Neural cell (in vitro differentiated cells): Measurements from ENCODE around the gene SMIM35. TPM values are rescaled to one million over a fixed set of nuclear protein-coding genes. Genes with fewer than 3 reads are reported as not detected.

Experiments
- H2AFZ ChIP-seq: fragments of 200-600, 300-800 bp; sonication (generic), shearing (Covaris generic); 2 replicates; pipeline ENCODE4 v1.6.0; 2014; ENCODE audit warnings: low read depth, mild to moderate bottlenecking, antibody characterized with exemption, low read length, moderate library complexity
- H3F3A ChIP-seq: fragments of 200-600 bp; shearing (Covaris generic); 2 replicates; pipeline ENCODE4 v1.6.1; 2016; ENCODE audit warnings: mild to moderate bottlenecking, moderate library complexity, mixed read lengths, antibody characterized with exemption, low read length; ENCODE audit not compliant: insufficient read depth, poor library complexity, severe bottlenecking
- H3K27ac ChIP-seq: fragments of 200-600, 300-800 bp; sonication (generic), shearing (Covaris generic); 2 replicates; pipeline ENCODE4 v1.5.1; 2014; ENCODE audit warnings: mild to moderate bottlenecking, low read length, moderate library complexity
- H3K27me3 ChIP-seq: fragments of 300-800, 200-600 bp; sonication (generic), shearing (Covaris generic); 2 replicates; pipeline ENCODE4 v1.6.0; 2014; ENCODE audit warnings: mild to moderate bottlenecking, low read depth, low read length, moderate library complexity; ENCODE audit not compliant: insufficient read depth
- H3K36me3 ChIP-seq: fragments of 300-800, 200-600 bp; sonication (generic), shearing (Covaris generic); 2 replicates; pipeline ENCODE4 v1.5.1; 2014; ENCODE audit warnings: mild to moderate bottlenecking, antibody characterized with exemption, low read length, moderate library complexity; ENCODE audit not compliant: insufficient read depth
- H3K4me2 ChIP-seq: fragments of 300-800, 200-600 bp; sonication (generic), shearing (Covaris generic); 2 replicates; pipeline ENCODE4 v1.6.0; 2014; ENCODE audit warnings: mild to moderate bottlenecking, low read length
- H3K4me3 ChIP-seq: fragments of 300-800, 200-600 bp; sonication (generic), shearing (Covaris generic); 2 replicates; pipeline ENCODE4 v1.5.1; 2014; ENCODE audit warnings: mild to moderate bottlenecking, low read length, moderate library complexity
- H3K79me2 ChIP-seq: fragments of 200-600 bp; shearing (Covaris generic); replicated peaks from 2 replicates; pipeline ENCODE4 v1.6.0; 2014; ENCODE audit warnings: mild to moderate bottlenecking, low read length, moderate library complexity; ENCODE audit not compliant: insufficient read depth
- H3K9ac ChIP-seq: fragments of 300-800, 200-600 bp; sonication (generic), shearing (Covaris generic); 2 replicates; pipeline ENCODE4 v1.6.1; 2016; ENCODE audit warnings: mild to moderate bottlenecking, low read length, mixed read lengths
- H3K9me2 ChIP-seq: fragments of 200-600 bp; shearing (Covaris generic); 2 replicates; pipeline ENCODE4 v1.6.1; 2016; ENCODE audit warnings: mild to moderate bottlenecking, low read length, mixed read lengths; ENCODE audit not compliant: insufficient read depth
- H3K9me3 ChIP-seq: fragments of 200-600, 300-800 bp; sonication (generic), shearing (Covaris generic); 2 replicates; pipeline ENCODE4 v1.6.1; 2016; ENCODE audit warnings: mild to moderate bottlenecking, mixed run types, low read length, moderate library complexity, mixed read lengths
- H4K20me1 ChIP-seq: fragments of 200-600 bp; shearing (Covaris generic); 2 replicates; pipeline ENCODE4 v1.6.1; 2016; ENCODE audit warnings: mild to moderate bottlenecking, mixed run types; ENCODE audit not compliant: insufficient read depth
- EP300 ChIP-seq: fragments of 450-650 bp; conservative IDR thresholded peaks from 2 replicates; pipeline ENCODE4 v1.6.1; 2014; ENCODE audit warnings: antibody characterized with exemption, mild to moderate bottlenecking, moderate library complexity; ENCODE audit not compliant: poor library complexity, severe bottlenecking
- EZH2 ChIP-seq: fragments of 200-600, 300-800 bp; shearing (Covaris generic), sonication (generic); IDR thresholded peaks from 2 replicates; pipeline ENCODE4 v1.6.1; 2014; ENCODE audit warnings: antibody characterized with exemption, low read length, borderline replicate concordance, mild to moderate bottlenecking; ENCODE audit not compliant: insufficient read depth, poor library complexity, severe bottlenecking
- MXI1 ChIP-seq: fragments of 450-650 bp; conservative IDR thresholded peaks from 2 replicates; pipeline ENCODE4 v1.6.1; 2014; ENCODE audit warnings: antibody characterized with exemption, mild to moderate bottlenecking; ENCODE audit not compliant: poor library complexity, severe bottlenecking
- POLR2AphosphoS5 ChIP-seq: IDR thresholded peaks from 2 replicates; pipeline ENCODE4 v1.6.1; 2012
- RAD21 ChIP-seq: fragments of 450-650 bp; conservative IDR thresholded peaks from 2 replicates; pipeline ENCODE4 v1.6.1; 2014; ENCODE audit warnings: antibody characterized with exemption, mild to moderate bottlenecking, moderate library complexity
- REST ChIP-seq: IDR thresholded peaks from 2 replicates; pipeline ENCODE4 v1.6.1; 2012; ENCODE audit warnings: borderline replicate concordance
- SMC3 ChIP-seq: fragments of 450-650 bp; conservative IDR thresholded peaks from 2 replicates; pipeline ENCODE4 v1.6.1; 2014; ENCODE audit warnings: antibody characterized with exemption, mild to moderate bottlenecking, moderate library complexity; ENCODE audit not compliant: poor library complexity
- TAF1 ChIP-seq: IDR thresholded peaks from 2 replicates; pipeline ENCODE4 v1.6.1; 2012; ENCODE audit warnings: low read depth
- polyA plus RNA-seq: library from polyadenylated mRNA; depleted of rRNA; stranded (reverse); fragments of >200 nt; gene quantifications from 2 replicates; pipeline ENCODE4 v1.2.3, GENCODE V29; 2014
- TF ChIP-seq, protein P1 (sequence below): fragments of 450-650 bp; IDR thresholded peaks from 2 replicates; pipeline ENCODE4 v1.5.1; 2014; ENCODE audit warnings: antibody characterized with exemption, mild to moderate bottlenecking, moderate library complexity; ENCODE audit not compliant: poor library complexity, severe bottlenecking

Gene SMIM35
- polyA plus RNA-seq, 1 donor from 2014 or later, result not detected

GRCh38 chr11:118004543-118005223, 82.1 kb downstream of the SMIM35 start:
- Histone ChIP-seq H3K9ac (no peak overlapping the region), H3K4me3 (no peak overlapping the region), H3K79me2 (no peaks in the 10 kb centered on the region), H3K4me2 (no peak overlapping the region), H3K9me2 (no peaks in the 10 kb centered on the region), H3K27me3 (no peaks in the 10 kb centered on the region), H3K36me3 (no peaks in the 10 kb centered on the region), H4K20me1 (no peaks in the 10 kb centered on the region), H3K9me3 (no peaks in the 10 kb centered on the region), H2AFZ (no peak overlapping the region), H3K27ac (no peak overlapping the region), H3F3A (no peaks in the 10 kb centered on the region)
- no peak for TF ChIP-seq RAD21
- no peak for TF ChIP-seq TAF1
- TF ChIP-seq MXI1, result no peak
- no peak for TF ChIP-seq POLR2AphosphoS5
- TF ChIP-seq, protein P1, sequence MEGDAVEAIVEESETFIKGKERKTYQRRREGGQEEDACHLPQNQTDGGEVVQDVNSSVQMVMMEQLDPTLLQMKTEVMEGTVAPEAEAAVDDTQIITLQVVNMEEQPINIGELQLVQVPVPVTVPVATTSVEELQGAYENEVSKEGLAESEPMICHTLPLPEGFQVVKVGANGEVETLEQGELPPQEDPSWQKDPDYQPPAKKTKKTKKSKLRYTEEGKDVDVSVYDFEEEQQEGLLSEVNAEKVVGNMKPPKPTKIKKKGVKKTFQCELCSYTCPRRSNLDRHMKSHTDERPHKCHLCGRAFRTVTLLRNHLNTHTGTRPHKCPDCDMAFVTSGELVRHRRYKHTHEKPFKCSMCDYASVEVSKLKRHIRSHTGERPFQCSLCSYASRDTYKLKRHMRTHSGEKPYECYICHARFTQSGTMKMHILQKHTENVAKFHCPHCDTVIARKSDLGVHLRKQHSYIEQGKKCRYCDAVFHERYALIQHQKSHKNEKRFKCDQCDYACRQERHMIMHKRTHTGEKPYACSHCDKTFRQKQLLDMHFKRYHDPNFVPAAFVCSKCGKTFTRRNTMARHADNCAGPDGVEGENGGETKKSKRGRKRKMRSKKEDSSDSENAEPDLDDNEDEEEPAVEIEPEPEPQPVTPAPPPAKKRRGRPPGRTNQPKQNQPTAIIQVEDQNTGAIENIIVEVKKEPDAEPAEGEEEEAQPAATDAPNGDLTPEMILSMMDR, result no peak
- TF ChIP-seq EZH2, result no peak
- no peak for TF ChIP-seq EP300
- no peak for TF ChIP-seq SMC3
- TF ChIP-seq REST, result no peak

DNA sequence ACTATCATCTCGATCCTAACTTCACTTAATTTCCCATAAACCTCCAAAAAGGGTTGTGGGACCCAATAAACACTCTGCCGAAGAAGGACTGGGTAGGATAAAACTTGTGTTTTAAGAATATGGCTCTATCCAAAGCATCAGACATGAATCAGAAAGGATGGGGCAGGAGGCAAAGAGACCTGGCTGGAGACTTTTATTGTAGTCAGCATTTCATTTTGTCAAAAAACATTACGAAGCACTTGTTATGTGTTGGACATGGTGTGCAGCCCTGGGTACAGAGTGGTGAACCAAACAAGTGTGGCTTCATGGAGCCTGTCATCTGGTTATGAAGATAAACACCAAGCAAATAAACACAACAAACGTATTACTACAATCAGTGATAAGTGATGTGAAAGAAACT, 83.3 kb downstream of the SMIM35 start:
- Histone ChIP-seq H3F3A (no peaks in the 10 kb centered on the region), H3K4me2 (no peak overlapping the region), H3K9me3 (no peaks in the 10 kb centered on the region), H3K27ac (no peak overlapping the region), H3K9ac (no peak overlapping the region), H2AFZ (no peak overlapping the region), H4K20me1 (no peaks in the 10 kb centered on the region), H3K79me2 (no peaks in the 10 kb centered on the region), H3K27me3 (no peaks in the 10 kb centered on the region), H3K4me3 (no peak overlapping the region), H3K9me2 (no peaks in the 10 kb centered on the region), H3K36me3 (no peaks in the 10 kb centered on the region)
- TF ChIP-seq EZH2 (no peak), EP300 (no peak), MXI1 (no peak), REST (no peak), RAD21 (no peak), POLR2AphosphoS5 (no peak), SMC3 (no peak), TAF1 (no peak)
- TF ChIP-seq, protein P1, result no peak
